HEK293T (cell line): Measurements from ENCODE around the gene ARMH4.

Experiments
- ARNT ChIP-seq: fragments of 450-650 bp; IDR thresholded peaks from 2 replicates; pipeline ENCODE4 v1.6.1; 2017; ENCODE audit warnings: mild to moderate bottlenecking
- BHLHE40 ChIP-seq: fragments of 450-650 bp; IDR thresholded peaks from 2 replicates; pipeline ENCODE4 v1.6.1; 2016; ENCODE audit warnings: mild to moderate bottlenecking, moderate library complexity, borderline replicate concordance
- CTBP1 ChIP-seq: fragments of 450-650 bp; IDR thresholded peaks from 2 replicates; pipeline ENCODE4 v1.6.1; 2016; ENCODE audit warnings: borderline replicate concordance
- ELF4 ChIP-seq: fragments of 450-650 bp; IDR thresholded peaks from 2 replicates; pipeline ENCODE4 v1.6.1; 2017; ENCODE audit warnings: antibody characterized with exemption
- FOXM1 ChIP-seq: fragments of 450-650 bp; IDR thresholded peaks from 2 replicates; pipeline ENCODE4 v1.6.1; 2017; ENCODE audit warnings: mild to moderate bottlenecking, borderline replicate concordance
- HDGF ChIP-seq: fragments of 450-650 bp; IDR thresholded peaks from 2 replicates; pipeline ENCODE4 v1.6.1; 2017; ENCODE audit warnings: antibody characterized with exemption, borderline replicate concordance
- L3MBTL2 ChIP-seq: fragments of 450-650 bp; conservative IDR thresholded peaks from 2 replicates; pipeline ENCODE4 v1.6.1; 2016; ENCODE audit warnings: mild to moderate bottlenecking
- LEF1 ChIP-seq: fragments of 450-650 bp; IDR thresholded peaks from 2 replicates; pipeline ENCODE4 v1.6.1; 2017; ENCODE audit warnings: mild to moderate bottlenecking, borderline replicate concordance
- NFRKB ChIP-seq: fragments of 450-650 bp; IDR thresholded peaks from 2 replicates; pipeline ENCODE4 v1.6.1; 2016; ENCODE audit warnings: mild to moderate bottlenecking, moderate library complexity
- SP1 ChIP-seq: fragments of 450-650 bp; IDR thresholded peaks from 2 replicates; pipeline ENCODE4 v1.6.1; 2017
- SUZ12 ChIP-seq: fragments of 450-650 bp; IDR thresholded peaks from 2 replicates; pipeline ENCODE4 v1.6.1; 2016; ENCODE audit warnings: mild to moderate bottlenecking
- ZNF384 ChIP-seq: fragments of 450-650 bp; IDR thresholded peaks from 2 replicates; pipeline ENCODE4 v1.6.1; 2016

DNA sequence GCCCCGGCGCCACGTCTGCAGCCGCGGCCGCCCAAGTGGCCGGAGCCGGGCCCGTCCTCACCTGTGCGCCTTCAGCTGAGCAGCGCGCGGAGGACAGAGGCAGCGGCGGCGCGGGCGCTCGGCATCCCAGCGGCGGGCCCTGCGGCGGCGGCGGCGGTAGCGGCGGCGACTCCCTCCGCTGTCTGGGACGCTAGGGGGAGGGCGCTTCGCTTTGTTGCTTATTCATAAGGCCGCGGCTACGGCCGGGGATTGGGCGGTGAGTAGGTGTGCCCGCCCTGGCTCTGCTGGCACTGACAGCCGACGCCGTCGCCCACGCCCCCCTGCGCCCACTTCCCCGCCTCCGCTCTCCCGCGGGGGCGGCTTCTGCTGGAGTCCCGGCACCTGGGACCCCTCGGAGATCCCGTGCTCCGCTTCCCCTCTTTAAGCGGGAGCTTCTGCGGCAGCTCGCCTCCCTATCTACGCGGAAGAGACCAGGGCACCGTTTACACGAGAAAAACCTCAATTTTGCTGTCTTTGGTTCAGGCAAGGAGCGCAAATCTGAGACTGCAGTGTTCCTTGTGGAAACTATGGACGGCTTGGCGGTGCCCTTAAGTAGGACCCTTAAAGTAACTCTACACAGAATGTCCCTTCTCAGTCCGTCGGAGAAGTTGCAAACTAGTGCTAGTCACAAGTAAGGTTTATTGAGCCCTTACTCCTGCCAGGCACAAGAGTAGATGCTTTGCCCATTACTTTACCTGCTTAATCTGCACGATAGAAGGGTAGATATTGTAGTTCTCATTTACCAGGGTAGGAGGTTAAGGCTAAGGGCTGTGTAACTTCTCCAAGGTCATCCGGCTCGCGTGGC is at the start of gene ARMH4:
- TF ChIP-seq FOXM1, result no peak
- TF ChIP-seq SP1, result no peak
- TF ChIP-seq HDGF, result no peak
- TF ChIP-seq NFRKB, result no peak
- TF ChIP-seq ZNF384, result no peak
- no peak for TF ChIP-seq BHLHE40
- TF ChIP-seq ARNT, result no peak
- TF ChIP-seq LEF1, result no peak
- no peak for TF ChIP-seq SUZ12
- no peak for TF ChIP-seq ELF4
- peak; percentile 47; the same call in 1 of the 2 replicates for TF ChIP-seq L3MBTL2
- no peak for TF ChIP-seq CTBP1
